Measurements from ENCODE around the gene PANX1.

DNA sequence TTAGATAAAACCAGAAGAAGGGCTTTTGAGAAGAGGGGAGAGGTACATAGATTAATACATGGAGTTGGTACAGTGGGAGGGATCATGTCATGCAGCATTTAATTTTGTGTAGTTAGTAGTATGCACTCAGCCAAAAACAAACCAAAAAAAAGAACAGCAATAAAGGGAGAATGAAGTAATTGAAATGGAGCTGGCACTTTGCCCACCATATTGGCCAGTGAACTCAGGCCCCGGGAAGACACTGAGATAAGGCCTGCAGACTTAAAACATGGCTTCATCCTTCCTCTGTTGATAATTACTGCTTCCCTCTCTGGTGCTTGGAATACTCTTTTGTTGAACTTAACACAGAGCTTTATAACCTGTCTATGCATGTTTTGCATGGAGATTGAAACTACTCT lies 3.1 kb downstream of the PANX1 start:
- TF ChIP-seq, protein P1, sequence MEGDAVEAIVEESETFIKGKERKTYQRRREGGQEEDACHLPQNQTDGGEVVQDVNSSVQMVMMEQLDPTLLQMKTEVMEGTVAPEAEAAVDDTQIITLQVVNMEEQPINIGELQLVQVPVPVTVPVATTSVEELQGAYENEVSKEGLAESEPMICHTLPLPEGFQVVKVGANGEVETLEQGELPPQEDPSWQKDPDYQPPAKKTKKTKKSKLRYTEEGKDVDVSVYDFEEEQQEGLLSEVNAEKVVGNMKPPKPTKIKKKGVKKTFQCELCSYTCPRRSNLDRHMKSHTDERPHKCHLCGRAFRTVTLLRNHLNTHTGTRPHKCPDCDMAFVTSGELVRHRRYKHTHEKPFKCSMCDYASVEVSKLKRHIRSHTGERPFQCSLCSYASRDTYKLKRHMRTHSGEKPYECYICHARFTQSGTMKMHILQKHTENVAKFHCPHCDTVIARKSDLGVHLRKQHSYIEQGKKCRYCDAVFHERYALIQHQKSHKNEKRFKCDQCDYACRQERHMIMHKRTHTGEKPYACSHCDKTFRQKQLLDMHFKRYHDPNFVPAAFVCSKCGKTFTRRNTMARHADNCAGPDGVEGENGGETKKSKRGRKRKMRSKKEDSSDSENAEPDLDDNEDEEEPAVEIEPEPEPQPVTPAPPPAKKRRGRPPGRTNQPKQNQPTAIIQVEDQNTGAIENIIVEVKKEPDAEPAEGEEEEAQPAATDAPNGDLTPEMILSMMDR (conservative IDR thresholded peaks at IDR 0.05; ENCODE audit: low read depth in 2 of 2) = no peak
- no peak for TF ChIP-seq EZH2phosphoT487 (IDR thresholded peaks at IDR 0.05; ENCODE audit: unreplicated experiment)
- no peak for TF ChIP-seq EZH2 (IDR thresholded peaks at IDR 0.05; ENCODE audit: low read depth, unreplicated experiment)
- TF ChIP-seq, protein P2, sequence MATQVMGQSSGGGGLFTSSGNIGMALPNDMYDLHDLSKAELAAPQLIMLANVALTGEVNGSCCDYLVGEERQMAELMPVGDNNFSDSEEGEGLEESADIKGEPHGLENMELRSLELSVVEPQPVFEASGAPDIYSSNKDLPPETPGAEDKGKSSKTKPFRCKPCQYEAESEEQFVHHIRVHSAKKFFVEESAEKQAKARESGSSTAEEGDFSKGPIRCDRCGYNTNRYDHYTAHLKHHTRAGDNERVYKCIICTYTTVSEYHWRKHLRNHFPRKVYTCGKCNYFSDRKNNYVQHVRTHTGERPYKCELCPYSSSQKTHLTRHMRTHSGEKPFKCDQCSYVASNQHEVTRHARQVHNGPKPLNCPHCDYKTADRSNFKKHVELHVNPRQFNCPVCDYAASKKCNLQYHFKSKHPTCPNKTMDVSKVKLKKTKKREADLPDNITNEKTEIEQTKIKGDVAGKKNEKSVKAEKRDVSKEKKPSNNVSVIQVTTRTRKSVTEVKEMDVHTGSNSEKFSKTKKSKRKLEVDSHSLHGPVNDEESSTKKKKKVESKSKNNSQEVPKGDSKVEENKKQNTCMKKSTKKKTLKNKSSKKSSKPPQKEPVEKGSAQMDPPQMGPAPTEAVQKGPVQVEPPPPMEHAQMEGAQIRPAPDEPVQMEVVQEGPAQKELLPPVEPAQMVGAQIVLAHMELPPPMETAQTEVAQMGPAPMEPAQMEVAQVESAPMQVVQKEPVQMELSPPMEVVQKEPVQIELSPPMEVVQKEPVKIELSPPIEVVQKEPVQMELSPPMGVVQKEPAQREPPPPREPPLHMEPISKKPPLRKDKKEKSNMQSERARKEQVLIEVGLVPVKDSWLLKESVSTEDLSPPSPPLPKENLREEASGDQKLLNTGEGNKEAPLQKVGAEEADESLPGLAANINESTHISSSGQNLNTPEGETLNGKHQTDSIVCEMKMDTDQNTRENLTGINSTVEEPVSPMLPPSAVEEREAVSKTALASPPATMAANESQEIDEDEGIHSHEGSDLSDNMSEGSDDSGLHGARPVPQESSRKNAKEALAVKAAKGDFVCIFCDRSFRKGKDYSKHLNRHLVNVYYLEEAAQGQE (IDR thresholded peaks at IDR 0.05; ENCODE audit: unreplicated experiment) = no peak
- TF ChIP-seq POLR2AphosphoS5 (IDR thresholded peaks at IDR 0.05; ENCODE audit: low read depth) = no peak
- TF ChIP-seq CREB1 (CRISPR knock-in tag; IDR thresholded peaks at IDR 0.05; ENCODE audit: low read depth) = no peak

All from GM23338 (cell line).